ENCODE results near the gene KCNJ12.
"Not testable (repeated sequence)": the region's sequence is repeated elsewhere in the genome, so short reads cannot be mapped to it uniquely, and the experiment has no call there.

The KCNJ12 gene

DNA sequence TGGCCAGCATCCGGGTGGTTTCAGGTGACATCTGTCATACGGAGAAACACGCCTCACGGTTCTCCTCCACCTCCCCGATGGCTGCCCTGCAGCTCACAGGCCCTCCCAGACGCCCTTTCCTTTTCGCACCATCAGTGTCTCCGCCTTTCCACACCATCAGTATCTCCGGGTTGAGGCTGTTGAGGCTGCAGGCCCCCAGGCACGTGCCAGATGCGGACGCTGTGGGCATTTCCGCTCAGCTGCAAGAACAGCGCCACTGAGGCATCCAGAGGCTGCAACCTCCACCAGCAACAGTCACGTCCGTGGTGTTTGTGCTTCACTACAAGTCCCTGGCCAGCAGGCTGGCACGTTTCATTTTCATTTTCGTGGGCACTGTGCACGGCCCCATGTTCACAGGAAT is 25.7 kb upstream of the KCNJ12 start:
- not testable (repeated sequence) for DNase-seq

DNA sequence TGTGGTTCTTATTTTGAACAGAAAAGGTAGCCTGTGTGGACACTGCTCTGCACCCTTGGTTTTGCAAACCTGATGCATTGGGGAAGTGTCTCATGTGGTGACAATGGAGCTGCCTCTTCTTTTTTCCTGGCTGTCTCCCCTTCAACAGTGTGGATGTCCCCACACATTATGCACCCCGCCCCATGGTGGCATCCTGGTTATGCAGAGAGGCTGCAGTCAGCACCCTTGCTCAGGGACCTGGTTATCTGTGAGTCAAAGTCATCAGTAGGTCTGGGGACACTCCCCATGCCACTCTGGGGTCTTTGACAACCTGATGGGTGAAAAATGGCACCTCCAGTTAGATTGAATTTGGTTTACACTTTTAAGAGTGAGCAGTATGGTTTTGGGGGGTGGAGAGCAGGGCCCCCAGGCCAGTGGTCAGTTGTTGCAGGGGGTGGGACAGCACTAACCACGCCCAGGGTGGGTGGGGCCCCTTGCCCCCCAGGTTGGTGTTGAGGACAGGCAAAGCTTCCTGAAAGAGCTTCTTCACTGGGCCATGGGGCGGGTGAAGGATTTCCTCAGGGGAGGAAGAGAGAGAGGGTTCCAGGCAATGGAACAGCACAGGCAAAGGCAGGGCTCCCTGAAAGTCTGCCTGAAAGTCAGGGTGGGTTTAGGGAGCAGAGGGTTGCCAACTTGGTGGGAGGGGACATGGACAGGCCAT is 24.6 kb upstream of the KCNJ12 start:
- DNase-seq: no peak

DNA sequence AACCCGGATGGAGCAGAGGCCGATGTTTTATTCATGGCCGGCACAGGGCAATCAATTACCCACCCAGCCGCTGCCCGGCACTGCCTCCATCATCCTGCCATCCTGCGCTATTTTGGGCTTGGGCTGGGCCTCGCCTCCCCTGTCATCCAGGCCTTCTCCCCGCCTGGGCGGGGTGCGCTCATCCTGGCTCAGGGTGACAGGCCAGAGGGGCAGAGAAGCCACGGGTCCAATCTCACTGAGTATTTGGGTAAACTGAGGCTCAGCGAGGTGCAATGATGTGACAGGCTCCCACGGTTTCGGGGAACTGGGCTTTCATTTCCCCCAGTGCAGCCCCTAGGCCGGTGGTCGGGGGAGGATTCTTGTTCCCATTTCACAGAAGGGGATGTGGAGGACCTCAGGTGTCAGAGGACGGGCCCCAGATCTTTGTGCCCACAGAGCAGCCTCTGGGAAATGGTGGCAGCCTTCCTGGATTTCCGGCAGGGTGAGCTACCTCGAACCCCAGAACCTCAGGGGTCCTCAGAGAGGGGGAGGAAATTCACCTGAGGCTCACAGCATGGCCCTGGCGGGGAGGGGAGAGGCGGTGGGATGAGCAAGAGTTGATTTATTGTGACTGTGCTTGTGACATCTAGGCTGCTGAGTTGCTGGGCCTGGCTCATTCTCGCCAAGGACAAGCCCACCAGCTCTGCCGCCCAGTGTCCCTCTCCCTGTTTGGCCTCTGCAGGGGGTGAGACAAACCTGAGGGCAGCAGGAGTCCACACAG is 23.8 kb upstream of the KCNJ12 start:
- no peak for DNase-seq

DNA sequence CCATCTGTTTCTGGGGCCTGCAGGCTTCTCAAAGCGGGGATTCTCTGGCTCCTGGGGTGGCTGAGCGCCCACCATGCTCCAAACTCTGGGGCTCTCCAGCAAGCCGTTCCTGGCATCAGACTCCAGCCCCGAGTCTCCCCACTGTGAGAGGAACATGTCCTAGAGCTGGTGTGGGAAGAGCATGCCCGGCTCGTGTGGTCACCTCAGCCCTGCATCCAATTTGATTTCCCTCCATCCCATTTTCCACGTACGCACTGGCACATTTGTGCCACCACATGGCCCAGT is 23.2 kb upstream of the KCNJ12 start:
- DNase-seq: no peak

DNA sequence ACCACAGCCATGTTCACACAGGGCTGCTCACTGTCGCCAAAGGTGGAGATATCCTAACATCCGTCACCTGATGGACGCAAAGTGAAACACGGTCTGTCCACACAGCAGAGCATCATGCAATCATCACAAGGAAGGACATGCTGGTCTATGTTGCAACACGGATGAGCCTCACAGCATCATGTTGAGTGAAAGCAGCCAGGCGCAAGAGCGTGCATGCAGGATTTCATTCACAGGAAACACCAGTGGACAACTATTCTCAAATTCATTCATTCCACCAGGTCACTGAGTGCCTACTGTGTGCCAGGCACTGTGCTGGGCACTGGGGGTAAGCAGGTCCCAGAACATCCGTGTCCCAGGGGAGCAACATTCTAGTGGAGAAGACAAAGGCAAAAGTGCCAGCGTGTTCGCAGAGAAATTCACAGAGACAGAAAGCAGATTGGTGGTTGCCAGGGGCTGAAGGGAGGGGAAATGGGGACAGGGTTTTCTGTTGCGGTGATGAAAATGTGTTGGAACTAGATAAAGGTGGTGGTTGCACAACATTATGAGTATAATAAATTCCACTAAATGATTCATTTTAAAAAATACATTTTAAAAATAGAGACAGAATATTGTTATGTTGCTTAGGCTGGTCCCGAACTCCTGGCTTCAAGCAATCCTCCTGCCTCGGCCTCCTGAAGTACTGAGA is 22.7 kb upstream of the KCNJ12 start:
- DNase-seq: no peak

DNA sequence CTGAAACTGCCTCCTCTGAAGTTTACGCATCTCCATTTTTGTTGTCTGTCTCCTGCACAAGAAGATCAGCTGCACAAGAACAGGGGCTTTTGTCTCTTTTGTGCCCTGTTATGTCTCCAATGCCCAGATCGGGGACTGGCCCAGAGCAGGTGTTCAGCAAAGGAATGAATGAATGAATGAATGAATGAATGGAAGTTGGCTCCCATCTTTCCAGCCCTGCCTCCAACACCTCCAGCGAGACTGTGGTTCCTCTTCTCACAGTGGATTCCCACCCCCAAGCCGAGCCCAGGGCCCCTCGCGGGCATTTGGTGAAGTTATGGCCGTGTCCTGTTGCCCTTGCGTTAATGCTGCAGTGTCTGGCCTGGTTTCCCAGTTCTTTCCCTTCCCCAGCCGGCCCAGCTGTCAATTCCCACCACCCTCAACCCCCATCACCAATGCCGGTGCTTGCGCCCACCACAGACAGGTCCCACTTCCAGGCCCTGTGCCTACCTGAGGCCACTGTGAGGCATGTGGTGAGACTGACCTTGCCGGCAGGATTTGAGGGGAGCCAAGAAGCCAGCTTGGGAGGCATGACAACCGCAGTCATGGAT is 21.3 kb upstream of the KCNJ12 start:
- no peak for DNase-seq

DNA sequence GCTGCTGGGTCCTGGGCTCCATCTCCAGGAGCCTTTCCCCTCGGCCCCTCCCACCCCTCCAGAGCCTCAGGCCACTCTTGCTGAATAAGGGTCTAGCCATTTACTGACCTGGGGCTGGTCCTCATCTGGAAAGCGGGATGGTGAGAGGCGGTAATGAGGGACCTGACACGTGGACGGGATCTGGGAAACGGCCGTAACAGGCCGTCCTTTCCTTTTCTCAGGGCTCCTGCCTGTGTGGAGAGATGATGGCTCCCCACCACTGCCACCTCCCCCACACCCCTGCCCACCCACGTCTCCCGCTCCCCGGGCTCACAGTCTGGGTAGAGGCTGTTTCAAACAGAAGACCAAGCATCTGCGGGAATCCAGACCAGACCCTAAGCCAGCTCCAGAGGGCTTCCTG is 20.6 kb upstream of the KCNJ12 start:
- no peak for DNase-seq

DNA sequence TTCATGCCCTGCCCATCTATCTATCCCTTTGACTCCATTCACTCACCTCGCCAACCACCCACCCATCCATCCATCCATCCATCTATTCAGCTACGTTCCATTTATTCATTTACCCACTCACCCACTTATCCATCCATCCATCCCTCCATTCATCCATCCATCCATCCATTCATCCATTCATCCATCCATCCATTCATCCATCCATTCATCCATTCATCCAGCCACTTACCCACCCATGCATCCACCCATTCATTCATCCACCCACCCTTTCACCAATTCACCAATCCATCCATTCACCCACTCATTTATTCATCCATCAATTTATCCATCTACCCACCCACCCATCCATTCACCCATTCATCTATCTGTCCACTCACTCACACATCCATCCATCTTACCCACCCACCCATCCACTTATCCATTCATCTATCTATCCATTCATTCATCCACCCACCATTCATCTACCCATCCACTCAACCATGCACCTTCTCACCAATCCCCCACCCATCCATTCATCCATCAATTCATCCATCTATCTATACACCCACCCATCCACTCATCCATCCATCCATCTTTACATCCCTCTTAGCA is 19.5 kb upstream of the KCNJ12 start:
- no peak for DNase-seq

DNA sequence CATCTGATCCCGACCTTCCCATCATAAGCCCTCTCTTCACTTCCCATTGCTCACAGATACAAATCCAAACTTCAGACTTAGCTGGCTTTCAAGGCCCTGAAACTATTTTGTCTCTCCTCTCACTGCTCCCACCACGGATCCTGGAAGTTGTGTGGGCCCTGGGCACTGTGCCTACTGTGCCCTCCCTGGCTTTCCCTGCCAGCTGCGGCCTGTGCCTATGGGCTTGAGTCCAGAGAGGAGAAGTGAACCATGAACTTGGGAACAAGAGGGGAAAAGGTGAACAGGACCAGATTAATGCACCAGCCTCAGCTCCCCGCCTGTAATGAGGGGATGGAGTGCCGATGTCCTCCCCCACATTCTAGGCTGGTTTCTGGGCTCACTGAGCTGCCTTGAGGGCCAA is 18.9 kb upstream of the KCNJ12 start:
- no peak for DNase-seq

DNA sequence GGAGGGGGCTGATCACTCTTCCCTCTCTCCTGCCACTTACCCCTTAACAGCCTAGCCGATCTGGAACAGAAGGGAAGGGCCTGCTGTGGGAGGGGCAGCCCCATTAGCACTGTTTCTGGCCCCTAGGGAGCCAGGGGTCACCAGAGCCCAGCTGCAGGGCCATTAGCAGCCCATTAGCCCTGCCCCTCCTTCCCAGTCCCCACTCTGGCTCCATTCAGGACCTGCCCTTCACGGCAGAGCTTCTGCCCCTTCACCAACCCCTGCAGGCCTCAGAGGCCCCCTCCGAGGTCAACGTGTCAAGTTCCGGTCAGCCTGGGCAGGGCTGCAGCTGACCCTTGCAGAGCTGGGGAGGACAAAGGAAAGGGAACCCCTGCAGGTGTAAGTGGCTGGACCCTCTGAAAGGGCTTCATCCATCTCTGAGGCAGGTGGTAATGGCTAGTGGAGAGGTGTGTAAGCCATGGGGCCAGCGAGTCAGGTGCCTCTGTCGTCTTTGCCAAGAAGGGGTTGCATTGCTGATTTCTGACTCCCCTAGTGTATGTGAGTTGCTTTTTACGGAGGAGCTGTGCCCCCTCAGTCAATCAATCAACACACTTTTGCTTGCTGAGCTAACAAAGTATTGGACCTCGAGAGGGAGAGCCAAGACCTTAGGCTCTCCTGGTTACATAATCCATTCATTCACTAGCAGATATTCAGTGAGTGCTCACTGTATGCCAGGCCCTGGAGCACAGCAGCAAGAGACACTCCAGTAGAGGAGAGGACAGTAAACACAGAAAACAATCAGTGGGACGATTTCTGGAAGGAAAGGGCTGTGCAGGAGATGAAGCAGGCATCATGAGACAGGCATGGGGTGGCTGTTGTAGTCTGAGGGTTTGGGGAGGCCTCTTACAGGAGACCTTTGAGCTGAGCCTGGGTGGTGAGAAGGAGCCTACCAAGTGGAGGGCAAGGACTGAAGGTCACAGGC is 18.2 kb upstream of the KCNJ12 start:
- DNase-seq: no peak

DNA sequence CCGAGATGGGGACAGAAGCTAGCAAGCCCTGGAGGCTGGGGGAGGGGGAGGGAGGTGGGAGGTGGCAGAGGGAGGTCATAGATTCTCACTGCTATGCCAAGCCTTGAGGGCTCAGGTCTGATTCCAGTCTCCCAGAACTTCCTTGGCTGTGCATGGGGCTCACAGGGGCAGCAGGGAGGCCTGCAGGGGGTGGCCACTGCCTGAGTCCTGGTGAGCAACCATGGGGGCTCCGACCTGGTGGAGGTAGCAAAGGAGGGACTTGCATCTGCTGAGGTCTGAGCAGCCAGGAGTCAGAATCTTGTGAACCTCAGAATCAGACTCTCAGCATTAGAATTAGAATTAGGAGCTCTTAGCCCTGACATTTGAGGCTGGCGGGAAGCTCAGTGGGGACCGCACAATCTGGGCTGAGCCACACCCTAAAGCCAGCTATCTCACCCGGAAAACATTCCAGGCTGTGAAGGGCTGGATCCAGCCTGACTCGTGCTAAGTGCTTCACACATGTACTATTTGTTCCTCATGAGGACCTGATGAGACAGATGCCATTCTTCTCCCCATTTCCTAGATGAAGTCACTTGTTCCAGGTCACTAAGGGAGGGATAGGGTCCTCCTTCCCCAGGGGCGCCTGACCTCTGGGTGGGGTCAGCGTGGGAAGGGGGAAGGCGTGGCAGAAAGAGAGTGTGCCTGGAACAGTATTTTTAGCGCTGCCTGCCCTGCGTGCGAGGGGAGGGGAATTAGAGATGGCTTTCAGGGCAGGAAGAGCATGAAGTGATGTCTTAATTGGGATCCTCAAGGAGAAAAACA is 17.3 kb upstream of the KCNJ12 start:
- no peak for DNase-seq

DNA sequence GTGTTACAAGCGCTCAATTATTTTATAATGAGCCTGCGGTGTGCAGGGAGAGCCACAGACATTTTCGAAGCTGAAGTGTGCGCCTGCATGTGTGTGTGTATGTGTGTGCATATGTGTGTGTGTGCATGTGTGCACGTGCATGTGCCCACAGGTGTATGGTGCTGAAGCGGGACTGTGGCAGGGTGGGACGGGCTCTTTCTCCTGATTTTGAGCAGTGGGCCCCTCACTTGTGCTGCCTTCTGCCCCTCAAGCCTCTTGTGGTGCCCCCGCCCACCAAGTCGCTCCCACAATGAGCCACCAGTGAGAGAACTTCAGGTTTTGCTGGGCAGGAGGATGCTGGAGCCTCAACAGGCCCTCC is 16.7 kb upstream of the KCNJ12 start:
- DNase-seq: no peak

DNA sequence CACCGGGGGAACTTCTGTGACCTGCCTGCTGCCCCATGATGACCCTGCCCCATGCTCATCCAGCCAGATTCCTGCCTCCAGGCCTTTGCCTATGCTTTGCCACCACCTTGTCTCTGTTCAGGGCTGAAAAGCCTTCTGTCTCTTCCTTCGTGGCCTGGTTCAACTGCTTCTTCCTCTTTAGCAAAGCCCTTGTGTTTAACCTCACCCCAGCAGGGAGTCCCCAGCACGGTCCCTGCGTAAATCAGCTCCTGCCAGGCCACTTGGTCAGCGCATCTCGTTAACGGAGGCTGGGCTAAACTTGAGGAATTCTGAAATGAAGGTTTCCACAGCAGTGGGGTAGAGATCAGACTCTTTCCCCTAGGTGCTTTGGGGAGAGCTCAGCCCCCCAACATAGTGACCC is 16.1 kb upstream of the KCNJ12 start:
- DNase-seq: no peak

DNA sequence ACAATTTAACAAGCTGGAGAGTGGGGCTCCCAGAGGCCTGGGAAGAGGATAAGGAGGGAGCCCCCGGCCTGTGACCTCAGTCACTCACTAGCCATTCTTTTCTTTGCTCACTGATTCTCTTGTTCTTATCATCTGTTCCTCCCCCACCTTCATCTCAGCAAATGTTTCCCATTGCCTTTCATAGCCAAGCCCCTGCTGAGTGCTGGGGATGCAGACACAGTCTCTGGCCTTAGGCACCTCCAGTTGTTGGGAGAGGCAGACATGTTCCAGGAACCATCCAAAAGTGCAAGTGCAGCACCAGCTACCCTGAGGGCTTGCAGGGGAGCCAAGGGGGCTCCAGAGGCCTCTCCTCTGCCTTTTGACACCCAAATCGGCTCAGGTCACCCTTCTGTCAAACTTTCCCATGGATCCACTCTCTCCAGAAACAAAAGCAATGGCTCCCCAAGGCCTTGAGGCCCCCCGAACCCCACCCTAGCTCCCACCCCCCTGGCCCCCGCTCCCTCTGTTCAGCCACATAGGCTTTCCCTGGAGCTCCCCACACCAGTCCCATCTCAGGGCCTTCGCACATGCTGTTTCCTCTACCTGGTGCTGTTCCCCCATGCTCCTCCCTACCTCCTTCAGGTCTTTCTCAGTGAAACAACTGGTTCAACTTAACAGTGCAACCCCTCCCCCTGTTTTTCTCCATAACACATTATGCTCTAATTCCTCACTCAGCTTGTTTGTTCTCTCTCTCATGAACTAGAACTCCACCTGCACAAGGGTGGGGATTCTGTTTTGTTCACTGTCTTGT is 14.9 kb upstream of the KCNJ12 start:
- DNase-seq: no peak

DNA sequence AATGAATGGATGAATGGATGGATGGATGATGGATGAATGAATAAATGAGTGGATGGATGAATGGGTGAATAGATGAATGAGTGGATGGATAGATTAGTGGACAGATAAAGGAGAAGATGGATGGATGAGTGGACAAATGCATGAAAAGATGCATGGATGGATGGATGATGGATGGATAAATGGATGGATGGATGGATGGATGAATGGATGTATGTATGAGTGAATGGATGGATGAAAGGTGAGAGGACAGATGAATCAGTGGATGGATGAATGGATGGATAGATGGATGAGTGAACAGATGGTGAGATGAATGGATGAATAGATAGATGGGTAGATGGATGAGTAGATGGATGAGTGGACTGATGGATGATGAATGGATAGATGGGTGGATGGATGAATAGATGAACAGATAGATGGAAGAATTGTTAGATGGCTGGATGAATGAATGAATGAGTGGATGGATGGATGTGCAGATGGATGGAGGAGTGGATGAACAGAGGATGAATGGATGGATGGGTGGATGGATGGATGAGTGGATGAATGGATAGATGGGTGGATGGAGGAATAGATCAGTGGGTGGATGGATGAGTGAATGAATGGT is 13.7 kb upstream of the KCNJ12 start:
- no peak for DNase-seq

DNA sequence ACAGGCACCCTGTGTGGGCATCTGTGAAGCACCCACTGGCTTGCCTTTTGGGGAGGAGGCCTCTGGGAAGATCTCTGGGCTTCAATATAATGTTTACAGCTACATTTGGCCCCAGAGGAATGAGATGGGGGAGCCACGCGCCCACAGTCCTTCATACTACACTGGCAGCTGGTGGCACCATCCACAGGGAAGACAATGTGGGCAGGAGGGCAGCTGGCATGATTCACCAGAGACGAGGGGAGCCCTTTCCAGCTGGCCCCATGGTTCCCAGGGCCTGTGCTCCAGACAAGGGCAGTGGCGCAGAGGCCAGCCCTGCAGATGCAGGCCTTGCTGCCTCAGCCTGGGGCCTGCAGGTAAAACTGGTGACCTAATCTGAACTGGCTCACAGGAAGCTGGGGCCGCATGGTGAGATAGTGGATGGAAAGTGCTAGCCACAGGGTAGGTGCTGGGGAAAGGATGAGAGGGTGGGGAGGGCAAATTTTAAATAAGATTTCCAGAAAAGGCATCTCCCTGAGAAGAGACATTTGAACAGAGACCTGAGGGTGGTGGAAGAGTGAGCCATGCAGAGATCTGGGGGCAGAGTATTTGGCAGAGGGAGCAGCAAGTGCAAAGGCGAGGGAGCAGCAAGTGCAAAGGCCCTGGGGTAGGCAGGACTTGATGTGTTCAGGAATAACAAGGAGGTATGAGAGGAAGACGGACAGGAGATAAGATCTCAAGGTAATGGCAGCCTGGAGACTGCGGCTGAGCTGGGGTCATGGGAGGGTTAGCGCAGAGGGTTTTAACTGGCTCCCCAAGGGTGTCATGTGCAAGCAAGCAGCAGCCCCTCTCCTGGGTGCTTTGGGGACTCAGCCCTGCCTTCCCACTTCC is 12.1 kb upstream of the KCNJ12 start:
- DNase-seq: no peak

DNA sequence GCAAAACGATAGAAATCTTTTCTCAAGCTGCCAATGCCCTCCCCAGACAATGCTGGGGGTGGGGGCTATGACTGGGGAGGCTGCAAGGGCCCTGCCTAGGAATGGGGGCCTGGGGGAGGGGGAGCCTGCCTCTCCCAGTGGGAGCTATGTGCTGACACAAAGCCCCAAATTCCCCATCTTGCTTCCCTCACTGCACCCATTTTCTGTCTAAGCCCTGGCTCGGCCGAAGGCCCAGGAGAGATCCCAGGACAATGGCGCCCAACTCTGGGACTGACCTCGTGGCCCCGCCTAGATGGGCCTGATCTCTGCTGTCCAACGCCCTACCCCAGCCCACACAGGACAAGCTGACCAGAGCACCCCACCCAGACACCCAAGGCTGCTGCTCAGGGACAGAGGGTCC is 11.1 kb upstream of the KCNJ12 start:
- DNase-seq: no peak

DNA sequence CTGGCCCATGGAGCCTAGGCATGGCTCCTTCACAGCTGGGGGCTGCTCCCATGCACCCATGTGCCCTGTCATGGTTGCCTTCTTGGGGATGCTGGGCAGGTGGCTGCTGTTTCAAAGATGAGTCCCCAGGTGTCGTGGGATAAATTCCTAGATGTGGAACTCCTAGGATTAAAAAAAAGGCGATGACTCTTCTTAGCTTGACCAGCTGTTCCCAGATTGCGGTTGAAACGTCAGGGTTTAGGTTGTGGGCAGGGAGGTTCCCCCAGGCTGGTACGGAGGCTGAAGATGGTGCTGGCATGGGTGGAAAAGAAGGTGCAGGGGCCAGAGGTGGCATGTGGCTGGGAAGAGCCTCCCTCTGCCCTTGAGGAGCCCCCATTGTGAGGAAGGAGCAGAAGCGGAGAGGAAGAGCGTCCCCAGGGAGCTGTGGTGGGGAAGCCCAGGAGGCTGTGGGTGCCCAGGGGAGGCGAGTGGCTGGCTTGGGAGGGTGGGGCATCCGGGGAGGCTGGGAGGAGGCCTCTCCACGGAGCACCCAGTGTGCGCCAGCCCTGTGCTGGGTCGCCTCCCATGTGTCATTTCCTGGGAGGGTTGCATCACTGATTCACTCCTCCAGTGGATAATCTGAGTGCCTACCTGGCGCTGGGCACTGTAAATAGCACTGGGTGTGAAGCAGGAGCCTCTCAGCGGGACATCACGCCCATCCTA is 7.5 kb upstream of the KCNJ12 start:
- DNase-seq: no peak

DNA sequence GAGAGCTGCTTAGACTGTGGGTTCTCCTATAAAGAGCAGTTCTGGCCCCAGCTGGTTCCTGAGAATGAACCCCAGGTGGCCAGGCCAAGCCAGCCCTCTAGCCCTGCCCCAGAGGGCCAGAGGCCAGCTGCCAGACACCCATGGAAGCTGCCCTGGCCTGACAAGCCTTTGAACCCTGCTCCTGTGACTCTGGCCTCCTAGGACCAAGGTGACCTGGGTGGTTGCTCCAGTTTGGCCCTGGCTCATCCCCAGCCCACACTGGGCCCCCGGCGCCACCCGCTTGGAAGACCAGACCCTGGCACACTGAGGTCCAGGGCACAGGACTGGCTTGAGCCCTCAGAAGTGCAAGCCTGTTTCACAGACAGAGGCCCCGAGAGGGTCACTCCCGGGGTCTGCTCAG is 6.8 kb upstream of the KCNJ12 start:
- no peak for DNase-seq
